NCI-H345 treated with DMSO at 0.1 percent for 48 hours (cell line): Measurements from ENCODE around the gene CBX6.

Experiments used
- DNase-seq: peaks from one replicate; lab custom pipeline; 2025; ENCODE audit not compliant: unreplicated experiment; lab: John Stamatoyannopoulos, UW

Gene CBX6

GRCh38 chr22:38873469-38874411, 1.7 kb upstream of the CBX6 start:
- peak; percentile 90 for DNase-seq

GRCh38 chr22:38872831-38873248, 824 bp upstream of the CBX6 start:
- no peak for DNase-seq

GRCh38 chr22:38871360-38872171, 450 bp downstream of the CBX6 start:
- DNase-seq, result no peak

GRCh38 chr22:38870791-38871359, 1.1 kb downstream of the CBX6 start:
- no peak for DNase-seq

GRCh38 chr22:38870312-38870741, 1.7 kb downstream of the CBX6 start:
- peak; percentile 46 for DNase-seq

- DNase-seq, result no peak
Observed at GRCh38 chr22:38869663-38870062, 2.4 kb downstream of the CBX6 start.

- peak; percentile 5 for DNase-seq
Observed at GRCh38 chr22:38868886-38869381, 3.1 kb downstream of the CBX6 start.

GRCh38 chr22:38868286-38868721, 3.7 kb downstream of the CBX6 start:
- no peak for DNase-seq

- no peak for DNase-seq
Observed at GRCh38 chr22:38867471-38868285, 4.3 kb downstream of the CBX6 start.

GRCh38 chr22:38867124-38867455, 4.9 kb downstream of the CBX6 start:
- no peak for DNase-seq

- no peak for DNase-seq
Observed at GRCh38 chr22:38866399-38867123, 5.5 kb downstream of the CBX6 start.

- DNase-seq, result no peak
Observed at GRCh38 chr22:38866024-38866398, 6.0 kb downstream of the CBX6 start.

- DNase-seq, result no peak
Observed at GRCh38 chr22:38865201-38866023, 6.6 kb downstream of the CBX6 start.

- DNase-seq, result no peak
Observed at GRCh38 chr22:38864361-38865191, 7.4 kb downstream of the CBX6 start.

- no peak for DNase-seq
Observed at GRCh38 chr22:38863531-38864131, 8.4 kb downstream of the CBX6 start.

GRCh38 chr22:38862375-38863329, 9.4 kb downstream of the CBX6 start:
- DNase-seq, result no peak

GRCh38 chr22:38861927-38862326, 10.1 kb downstream of the CBX6 start:
- no peak for DNase-seq
